NCI-H146 (cell line): Measurements from ENCODE around the gene DHX8.

Experiments used
- DNase-seq: peaks from one replicate; lab custom pipeline; 2025; lab: John Stamatoyannopoulos, UW

Gene DHX8

GRCh38 chr17:43548689-43549379, 65.1 kb downstream of the DHX8 start:
- no peak for DNase-seq

- no peak for DNase-seq
Measured at GRCh38 chr17:43549496-43549895, 65.7 kb downstream of the DHX8 start.

GRCh38 chr17:43550754-43551153, 67.0 kb downstream of the DHX8 start:
- no peak for DNase-seq

GRCh38 chr17:43552229-43552837, 68.6 kb downstream of the DHX8 start:
- DNase-seq: no peak

GRCh38 chr17:43553573-43553972, 69.8 kb downstream of the DHX8 start:
- no peak for DNase-seq

- DNase-seq: no peak
Measured at GRCh38 chr17:43554857-43555256, 71.1 kb downstream of the DHX8 start.

GRCh38 chr17:43556292-43556691, 72.5 kb downstream of the DHX8 start:
- DNase-seq: no peak

GRCh38 chr17:43558805-43559160, 75.0 kb downstream of the DHX8 start:
- DNase-seq: no peak

- no peak for DNase-seq
Measured at GRCh38 chr17:43559161-43559816, 75.5 kb downstream of the DHX8 start.

- no peak for DNase-seq
Measured at GRCh38 chr17:43560461-43561427, 77.0 kb downstream of the DHX8 start.

- no peak for DNase-seq
Measured at GRCh38 chr17:43562679-43563599, 79.2 kb downstream of the DHX8 start.

GRCh38 chr17:43563600-43564594, 80.1 kb downstream of the DHX8 start:
- DNase-seq: no peak

- no peak for DNase-seq
Measured at GRCh38 chr17:43568506-43569082, 84.8 kb downstream of the DHX8 start.

- no peak for DNase-seq
Measured at GRCh38 chr17:43570518-43570928, 86.7 kb downstream of the DHX8 start.

- DNase-seq: no peak
Measured at GRCh38 chr17:43572368-43572980, 88.7 kb downstream of the DHX8 start.

GRCh38 chr17:43573579-43574321, 90.0 kb downstream of the DHX8 start:
- peak; percentile 75 for DNase-seq

GRCh38 chr17:43574348-43574747, 90.6 kb downstream of the DHX8 start:
- no peak for DNase-seq

- no peak for DNase-seq
Measured at GRCh38 chr17:43574896-43575525, 91.2 kb downstream of the DHX8 start.
